Non-pigmented ciliary epithelial cell (primary cell): ENCODE results near the gene TMED3.

Experiments used
- DNase-seq: peaks from one replicate; pipeline ENCODE4 v3.0.0-alpha.2; 2010; ENCODE audit warnings: low read depth

The TMED3 gene

GRCh38 chr15:79310985-79311900 is at the start of gene TMED3:
TMED3 (plus strand) TSS chr15:79311112; CDS start chr15:79311250, 138 bp downstream.
- DNase-seq = peak; percentile 46

DNA sequence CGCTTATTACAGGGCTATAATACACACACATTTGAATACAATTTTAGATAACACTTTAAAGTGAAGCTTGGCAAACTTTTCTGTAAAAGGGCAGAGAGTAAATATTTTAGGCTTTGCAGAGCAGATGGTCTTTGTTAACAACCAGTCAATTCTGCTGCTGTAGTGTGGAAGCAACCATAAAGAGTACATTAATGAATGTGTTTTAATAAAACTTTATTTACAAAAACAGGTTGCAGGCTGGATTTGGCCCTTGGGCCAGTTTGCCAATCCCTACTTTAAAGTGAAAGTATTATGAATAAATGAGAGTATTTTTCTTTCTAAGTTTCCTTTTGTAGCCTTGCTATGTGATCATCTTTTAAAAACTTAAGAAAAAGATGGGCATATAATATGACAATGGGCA is 49.1 kb upstream of the TMED3 start:
- no peak for DNase-seq

DNA sequence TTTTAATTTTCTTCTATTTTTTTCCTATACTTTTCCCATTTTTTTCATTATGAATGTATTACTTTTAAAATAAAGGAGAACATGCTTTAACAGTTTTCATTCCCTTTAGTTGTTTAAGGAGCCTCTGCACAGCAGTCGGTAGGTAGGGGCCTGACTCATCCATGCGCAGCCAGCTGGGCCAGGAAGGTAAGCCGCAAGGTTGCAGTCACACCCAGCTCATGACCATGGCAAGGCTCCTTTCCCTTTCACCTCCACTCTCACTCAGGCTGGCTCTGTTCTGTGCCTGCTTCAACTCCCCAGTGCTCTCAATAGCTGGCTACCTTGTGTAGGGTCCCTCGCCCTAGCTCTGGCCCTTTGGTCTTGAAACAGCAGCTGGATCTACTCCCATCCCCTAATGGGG is 45.7 kb upstream of the TMED3 start:
- no peak for DNase-seq

GRCh38 chr15:79265987-79266579 is 44.8 kb upstream of the TMED3 start:
- no peak for DNase-seq

DNA sequence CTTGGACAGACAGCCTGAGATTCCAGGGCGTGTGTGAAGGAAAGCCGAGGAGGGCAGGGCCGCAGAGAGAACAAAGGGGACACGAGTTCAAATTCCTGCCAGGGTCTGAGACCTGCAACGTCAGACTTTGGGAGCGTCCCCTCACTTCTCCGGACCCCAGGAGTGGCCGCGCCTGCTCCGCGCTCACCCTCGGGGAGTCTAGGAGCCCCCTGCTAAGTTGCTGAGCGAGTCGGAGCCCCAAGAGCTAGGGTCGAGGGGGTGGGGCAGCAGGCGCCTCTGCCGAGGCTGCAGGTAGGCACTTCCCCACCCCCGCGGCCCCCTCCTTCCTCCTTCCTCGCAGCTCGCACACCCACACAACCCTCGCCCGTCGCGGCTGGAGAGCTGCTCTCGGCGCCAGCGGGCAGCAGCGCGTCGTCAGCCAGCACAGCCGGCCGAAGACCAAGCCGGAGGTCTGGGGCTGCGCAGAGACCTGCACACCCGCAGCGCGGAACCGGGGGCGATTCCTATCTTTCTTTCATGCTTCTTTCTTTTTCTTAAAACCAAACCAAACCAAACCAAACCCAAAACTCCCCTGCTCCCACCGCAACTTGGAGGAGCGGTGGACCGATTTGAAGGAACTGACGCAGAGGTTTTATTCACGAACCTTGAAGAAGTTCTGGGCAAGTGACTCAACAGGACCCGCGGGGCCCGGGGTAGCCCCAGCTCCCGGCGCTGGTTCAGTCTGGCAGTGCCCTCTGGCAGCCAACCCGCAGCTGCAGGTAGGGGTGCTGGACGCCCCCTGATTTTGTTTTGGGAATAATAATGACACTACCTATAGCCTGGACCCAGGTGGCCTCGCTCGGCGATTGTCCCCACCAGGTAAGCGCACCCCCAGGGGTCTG is 28.3 kb upstream of the TMED3 start, which contains the start of gene ANKRD34C:
Gene ANKRD34C (plus strand): TSS at position 352 of the 881 bp plus-strand sequence. CDS start 10,563 bp downstream, outside the sequence.
- DNase-seq = no peak

GRCh38 chr15:79283252-79284048 is 27.5 kb upstream of the TMED3 start:
- no peak for DNase-seq

GRCh38 chr15:79290642-79291275 is 20.2 kb upstream of the TMED3 start:
- DNase-seq = no peak

GRCh38 chr15:79292011-79292410 is 18.9 kb upstream of the TMED3 start:
- no peak for DNase-seq

- DNase-seq = no peak
Measured at GRCh38 chr15:79294075-79294474, 16.8 kb upstream of the TMED3 start.

GRCh38 chr15:79296583-79296982 is 14.3 kb upstream of the TMED3 start:
- no peak for DNase-seq

- no peak for DNase-seq
Measured at GRCh38 chr15:79299126-79299840, 11.6 kb upstream of the TMED3 start.

DNA sequence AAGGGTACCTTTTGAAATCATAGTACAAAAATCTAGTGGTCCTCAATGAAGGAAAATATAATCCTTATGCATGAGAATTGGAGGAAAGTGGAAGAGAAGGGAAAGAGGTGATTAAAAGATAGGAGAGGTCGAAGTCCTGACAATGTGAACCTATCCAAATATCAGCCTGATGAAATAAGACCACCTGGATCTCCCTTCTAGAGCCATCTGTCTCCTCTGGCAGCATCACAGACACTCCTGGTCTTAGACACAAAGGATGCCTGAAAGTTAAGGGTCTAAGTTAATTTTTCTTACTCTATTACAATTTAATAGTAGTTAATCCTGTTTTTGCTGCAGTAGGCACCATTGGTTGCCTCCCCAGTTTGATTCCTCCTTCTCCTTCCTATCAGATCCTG is 11.1 kb upstream of the TMED3 start:
- no peak for DNase-seq

DNA sequence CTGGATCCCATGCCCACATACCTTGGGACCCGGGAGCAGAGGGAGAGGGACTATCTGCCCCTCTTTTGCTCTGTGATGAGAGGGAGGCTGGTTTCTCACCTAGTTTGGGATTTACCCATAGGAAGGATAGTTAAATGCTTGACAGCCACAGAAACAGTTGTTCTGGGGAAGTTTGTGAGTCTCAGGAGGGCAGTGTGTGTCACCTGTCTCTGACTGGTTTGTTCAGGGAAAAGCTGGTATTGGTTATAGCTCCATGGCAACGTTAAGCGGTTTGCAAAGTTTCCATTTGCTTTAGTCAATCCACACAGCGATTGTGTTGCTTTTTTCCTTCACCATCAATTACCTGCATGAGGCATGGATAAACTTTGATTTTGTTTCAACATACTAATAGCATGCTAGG is 3.7 kb upstream of the TMED3 start:
- DNase-seq = no peak

- DNase-seq = no peak
Measured at GRCh38 chr15:79308874-79309273, 2.0 kb upstream of the TMED3 start.

DNA sequence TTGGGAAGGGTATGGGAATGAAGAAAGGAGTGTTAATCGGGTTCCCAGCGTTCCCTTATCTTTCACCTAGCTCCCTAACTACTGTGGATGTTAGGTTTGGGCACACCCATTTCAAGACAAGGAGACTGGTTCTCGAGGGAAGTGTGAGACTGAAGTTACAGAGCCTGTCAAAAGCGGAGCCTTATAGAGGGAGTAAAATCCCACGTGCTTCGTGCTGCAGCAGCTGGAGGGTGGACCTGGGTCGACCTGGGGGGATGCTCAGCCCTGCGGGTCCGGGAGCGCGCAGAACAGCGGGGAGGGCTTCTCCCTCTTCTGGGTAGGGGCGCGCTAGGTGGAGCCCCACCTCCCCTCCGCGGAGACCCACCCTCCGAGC is 314 bp upstream of the TMED3 start:
- no peak for DNase-seq

- DNase-seq = no peak
Measured at GRCh38 chr15:79311901-79312553, 1.1 kb downstream of the TMED3 start.

GRCh38 chr15:79314186-79314585 is 3.3 kb downstream of the TMED3 start:
- no peak for DNase-seq

GRCh38 chr15:79314811-79315210 is 3.9 kb downstream of the TMED3 start:
- DNase-seq = no peak

GRCh38 chr15:79315623-79316328 is 4.9 kb downstream of the TMED3 start:
- no peak for DNase-seq
